ENCODE results near the gene CDC37. TPM values are rescaled to one million over a fixed set of nuclear protein-coding genes. Genes with fewer than 3 reads are reported as not detected.
"Not testable (repeated sequence)": the region's sequence is repeated elsewhere in the genome, so short reads cannot be mapped to it uniquely, and the experiment has no call there.

The CDC37 gene
- total RNA-seq, 1 donor from 2014 or later = 332 TPM

DNA sequence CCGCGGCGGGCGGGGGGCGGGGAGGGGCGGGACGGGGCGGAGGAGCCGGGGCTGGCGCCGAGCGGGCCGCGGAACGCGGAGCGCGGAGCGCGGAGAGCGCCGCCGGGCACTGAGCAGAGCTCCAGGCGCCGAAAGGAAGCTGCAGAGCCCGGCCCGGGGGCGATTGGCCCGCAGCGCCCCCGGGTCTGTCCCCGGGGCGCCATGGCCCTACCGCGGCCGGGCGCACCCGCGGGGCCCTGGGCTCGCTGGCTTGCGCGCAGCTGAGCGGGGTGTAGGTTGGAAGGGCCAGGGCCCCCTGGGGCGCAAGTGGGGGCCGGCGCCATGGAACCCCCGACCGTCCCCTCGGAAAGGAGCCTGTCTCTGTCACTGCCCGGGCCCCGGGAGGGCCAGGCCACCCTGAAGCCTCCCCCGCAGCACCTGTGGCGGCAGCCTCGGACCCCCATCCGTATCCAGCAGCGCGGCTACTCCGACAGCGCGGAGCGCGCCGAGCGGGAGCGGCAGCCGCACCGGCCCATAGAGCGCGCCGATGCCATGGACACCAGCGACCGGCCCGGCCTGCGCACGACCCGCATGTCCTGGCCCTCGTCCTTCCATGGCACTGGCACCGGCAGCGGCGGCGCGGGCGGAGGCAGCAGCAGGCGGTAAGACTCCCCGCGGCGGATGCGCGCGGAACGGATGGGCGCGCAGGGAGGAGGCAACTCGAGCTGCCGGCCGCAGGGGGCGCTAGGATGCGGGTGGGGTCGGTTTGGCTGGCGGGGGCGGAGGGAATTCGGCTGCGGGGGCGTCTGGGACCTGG lies 17.3 kb upstream of the CDC37 start, which contains the start of gene PDE4A:
TSS of gene PDE4A (plus strand) at position 95 of the 796 bp plus-strand sequence. CDS start at position 322, 227 bp downstream.
- no peak for DNase-seq (ENCODE audit: extremely low read depth, low read depth, low spot score)

DNA sequence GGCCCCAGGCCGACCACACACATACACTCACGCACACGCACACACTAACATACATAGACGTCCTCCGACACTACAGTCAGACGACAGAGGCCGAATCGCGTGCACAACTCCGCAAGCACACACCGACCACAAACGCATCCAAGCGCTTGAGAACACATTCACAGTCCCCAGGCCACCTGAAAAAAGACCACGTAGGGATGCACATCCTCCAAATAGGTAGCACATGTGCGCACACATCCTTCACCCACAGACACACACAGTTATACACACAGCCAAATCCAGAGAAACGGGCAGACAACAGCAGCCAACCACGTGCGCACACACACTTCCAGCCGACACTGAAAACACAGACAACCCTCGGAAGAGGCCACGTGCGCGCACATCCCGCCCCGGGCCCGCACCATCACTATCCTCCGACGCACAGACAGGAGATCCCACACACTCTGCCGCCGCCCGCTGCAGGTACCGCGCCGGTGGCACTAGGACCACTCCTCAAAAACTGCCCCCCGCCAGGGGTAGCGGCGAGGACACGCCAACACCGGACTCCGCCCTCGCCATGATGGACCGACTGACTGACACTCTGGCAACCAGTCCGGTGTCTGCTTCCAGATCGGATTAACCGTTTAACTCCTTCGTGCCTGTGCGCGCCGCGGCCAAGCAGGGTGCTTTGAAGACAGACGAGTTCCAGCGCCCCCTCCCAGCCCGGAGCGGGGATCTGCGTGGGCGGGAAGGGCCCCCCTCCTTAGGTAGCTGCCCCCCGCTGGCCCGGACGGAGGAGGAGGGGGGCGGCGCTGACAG lies 16.5 kb upstream of the CDC37 start:
- no peak for DNase-seq (ENCODE audit: extremely low read depth, low read depth, low spot score)

GRCh38 chr19:10419200-10419645 lies 15.9 kb upstream of the CDC37 start:
- no peak for DNase-seq (ENCODE audit: extremely low read depth, low read depth, low spot score)

GRCh38 chr19:10418485-10419199 lies 15.3 kb upstream of the CDC37 start:
- no peak for DNase-seq (ENCODE audit: extremely low read depth, low read depth, low spot score)

GRCh38 chr19:10418235-10418484 lies 14.8 kb upstream of the CDC37 start:
- no peak for DNase-seq (ENCODE audit: extremely low read depth, low read depth, low spot score)

DNA sequence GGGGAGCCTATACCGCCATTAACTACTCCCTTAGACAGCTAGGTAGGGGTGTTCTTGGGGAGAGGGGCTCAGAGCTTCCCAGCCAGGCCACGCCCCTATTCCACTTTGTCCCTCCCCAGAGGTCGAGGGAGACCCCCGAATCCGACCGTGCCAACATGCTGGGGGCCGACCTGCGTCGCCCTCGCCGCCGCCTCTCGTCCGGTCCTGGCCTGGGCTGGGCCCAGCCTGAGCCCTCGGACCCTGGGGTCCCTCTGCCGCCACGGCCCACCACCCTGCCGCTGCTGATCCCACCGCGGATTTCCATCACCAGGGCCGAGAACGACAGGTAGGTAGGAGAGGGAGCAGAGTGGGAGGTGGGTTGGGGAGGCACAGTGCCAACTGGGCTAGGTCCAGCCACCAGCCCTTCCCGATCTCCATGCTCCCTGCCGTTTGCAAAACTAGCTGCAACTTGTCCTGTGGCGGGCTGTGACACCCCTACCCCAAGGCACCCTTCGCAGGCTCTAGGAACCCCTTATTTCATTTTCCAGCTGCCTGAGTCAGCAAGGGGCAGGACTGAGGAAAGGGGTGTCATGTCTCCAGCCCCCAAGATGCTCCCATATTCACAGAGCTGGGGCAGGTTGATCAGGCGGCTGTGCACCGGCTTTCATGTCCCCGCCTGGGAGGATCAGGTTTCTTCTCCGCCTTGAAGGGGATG lies 14.3 kb upstream of the CDC37 start:
- DNase-seq (ENCODE audit: extremely low read depth, low read depth, low spot score) = no peak

DNA sequence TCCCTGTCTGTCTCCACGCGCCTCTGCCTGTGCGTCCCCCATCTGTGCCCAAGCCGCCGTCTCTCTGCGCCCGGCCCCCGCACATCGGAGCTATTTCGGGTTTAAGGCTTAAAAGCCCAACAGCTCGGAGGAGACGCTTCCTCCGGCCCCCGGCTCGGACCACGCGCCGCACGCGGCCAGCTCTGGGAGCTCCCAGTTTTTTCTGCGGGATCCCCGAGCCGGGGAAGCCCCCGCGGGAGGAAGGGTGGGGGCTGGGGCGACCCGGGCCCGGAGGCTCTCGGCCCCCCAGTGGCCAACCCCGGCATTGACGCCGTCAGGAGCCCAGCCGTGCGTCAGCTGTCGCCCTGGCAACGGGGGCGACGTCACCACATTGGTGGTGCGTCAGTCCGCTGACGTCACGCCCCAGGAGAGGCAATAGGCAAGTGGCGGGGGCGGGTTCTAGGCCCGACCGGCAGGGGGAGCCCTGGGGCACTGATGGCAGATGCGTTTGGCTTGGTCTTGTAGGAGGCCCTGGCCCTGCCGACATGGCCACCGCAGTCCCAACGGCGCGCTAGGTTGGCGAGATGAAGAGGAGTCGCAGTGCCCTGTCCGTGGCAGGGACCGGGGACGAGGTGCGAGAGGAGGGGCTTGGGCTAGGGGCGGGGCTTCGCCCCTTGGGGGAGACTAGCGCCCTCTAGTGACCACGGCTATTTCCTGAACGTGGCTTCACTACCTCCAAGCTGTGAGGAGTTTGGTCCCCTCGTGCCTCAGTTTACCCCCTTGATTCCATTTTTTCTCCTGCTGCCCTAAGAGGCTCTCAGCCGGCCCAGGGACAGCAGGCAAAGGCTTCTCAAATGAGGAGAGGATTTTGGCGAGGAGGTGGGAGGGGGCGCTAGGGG lies 13.3 kb upstream of the CDC37 start:
- DNase-seq (ENCODE audit: extremely low read depth, low read depth, low spot score) = no peak

GRCh38 chr19:10416083-10416379 lies 12.7 kb upstream of the CDC37 start:
- DNase-seq (ENCODE audit: extremely low read depth, low read depth, low spot score) = no peak

- DNase-seq (ENCODE audit: extremely low read depth, low read depth, low spot score) = no peak
Measured at GRCh38 chr19:10412257-10412977, 9.1 kb upstream of the CDC37 start.

DNA sequence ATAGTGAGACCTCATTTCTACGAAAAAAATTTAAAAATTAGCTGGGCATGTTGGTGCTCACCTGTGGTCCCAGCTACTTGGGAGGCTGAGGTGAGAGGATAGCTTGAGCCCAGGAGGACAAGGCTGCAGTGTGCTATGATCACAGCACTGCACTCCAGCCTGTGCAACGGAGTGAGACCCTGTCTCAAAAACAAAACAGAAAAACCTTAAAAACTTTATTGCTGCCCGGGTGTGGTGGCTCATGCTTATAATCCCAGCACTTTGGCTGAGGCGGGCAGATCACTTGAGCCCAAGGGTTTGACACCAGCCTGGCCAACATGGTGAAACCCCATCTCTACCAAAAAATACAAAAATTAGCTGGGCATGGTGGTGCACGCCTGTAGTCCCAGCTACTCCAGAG lies 7.9 kb upstream of the CDC37 start:
- not testable (repeated sequence) for DNase-seq (ENCODE audit: extremely low read depth, low read depth, low spot score)

GRCh38 chr19:10408511-10409283 lies 5.4 kb upstream of the CDC37 start:
- no peak for DNase-seq (ENCODE audit: extremely low read depth, low read depth, low spot score)

GRCh38 chr19:10407096-10407495 lies 3.8 kb upstream of the CDC37 start:
- no peak for DNase-seq (ENCODE audit: extremely low read depth, low read depth, low spot score)

- DNase-seq (ENCODE audit: extremely low read depth, low read depth, low spot score) = no peak
Measured at GRCh38 chr19:10406191-10406590, 2.8 kb upstream of the CDC37 start.

DNA sequence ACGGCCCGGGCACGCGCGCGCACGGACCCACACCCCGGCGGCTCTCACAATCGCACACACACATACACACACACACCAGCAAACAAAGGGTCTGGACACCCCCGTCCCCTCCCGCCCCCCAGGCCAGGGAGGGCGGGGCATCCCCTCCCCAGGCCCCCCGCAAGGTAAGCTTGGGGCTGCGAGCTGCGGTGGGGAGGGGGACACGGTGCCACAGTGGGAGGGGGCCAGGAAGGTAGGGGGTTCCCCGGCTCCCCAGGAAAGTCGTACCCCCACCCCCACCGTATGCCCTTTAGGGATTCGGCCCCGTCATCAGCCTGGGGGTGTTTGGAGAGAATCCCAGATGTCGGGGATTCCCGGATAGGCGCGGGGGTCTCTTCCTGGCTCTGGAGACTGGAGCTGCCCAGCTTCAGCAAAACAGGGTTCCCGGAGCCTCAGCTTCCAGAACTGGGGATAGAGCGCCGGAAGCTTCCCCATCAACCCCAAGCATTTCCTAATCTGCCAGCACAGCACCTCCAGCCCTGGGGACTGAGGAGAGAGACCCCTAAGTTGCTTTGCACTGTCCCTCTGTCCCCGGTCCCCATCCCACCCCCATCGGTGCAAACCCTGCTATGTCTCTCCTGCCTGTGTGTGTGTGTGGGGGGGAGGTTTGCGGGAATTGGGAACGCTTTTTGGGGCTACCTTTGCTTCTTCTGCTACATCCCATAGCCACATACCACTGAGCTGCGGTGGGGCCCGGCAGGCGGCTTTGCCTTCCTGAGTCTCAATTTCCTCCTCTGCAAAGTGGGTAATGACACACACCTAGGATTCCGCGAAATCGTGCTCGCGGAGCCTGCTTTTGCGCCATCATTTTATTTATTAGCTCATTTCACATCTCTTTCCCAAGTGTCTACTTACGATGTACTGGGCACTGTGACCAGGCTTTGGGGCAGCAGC lies 1.8 kb upstream of the CDC37 start:
- DNase-seq (ENCODE audit: extremely low read depth, low read depth, low spot score) = no peak

DNA sequence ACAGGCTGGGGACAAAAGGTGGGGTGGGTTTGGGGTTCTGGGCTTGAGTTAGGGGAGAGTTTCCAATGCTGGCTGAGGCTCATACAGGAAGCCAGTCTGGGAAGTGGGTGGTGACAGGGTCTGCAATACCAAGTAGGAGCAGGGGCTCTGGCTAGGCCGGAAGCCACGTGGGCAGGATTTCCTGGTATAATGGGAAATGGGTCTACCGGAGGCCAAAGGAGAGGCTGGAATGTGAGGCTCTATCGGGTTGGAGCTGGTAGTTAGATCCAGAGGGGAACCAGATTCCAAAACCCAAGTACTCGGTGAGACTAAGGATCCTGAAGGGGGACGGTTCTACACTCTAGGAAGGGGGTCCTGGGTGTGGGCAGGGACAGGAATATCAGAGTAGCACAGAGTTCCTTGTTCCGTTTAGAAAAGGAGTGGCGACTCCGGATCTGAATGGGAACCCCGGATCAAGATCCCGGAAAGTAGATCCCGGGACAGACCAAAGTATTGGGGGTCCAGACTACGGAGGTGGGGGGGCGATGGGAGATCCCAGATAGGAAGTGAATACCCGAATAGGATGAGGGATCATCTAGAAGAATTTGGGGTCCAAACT lies 802 bp downstream of the CDC37 start:
- DNase-seq (ENCODE audit: extremely low read depth, low read depth, low spot score) = no peak

GRCh38 chr19:10399878-10400277 lies 3.5 kb downstream of the CDC37 start:
- no peak for DNase-seq (ENCODE audit: extremely low read depth, low read depth, low spot score)

- DNase-seq (ENCODE audit: extremely low read depth, low read depth, low spot score) = not testable (repeated sequence)
Measured at GRCh38 chr19:10399340-10399739, 4.0 kb downstream of the CDC37 start.

Data from glomerular endothelial cell (primary cell).